HepG2 (cell line): ENCODE measurements around the gene EPHB4. TPM values are rescaled to one million over a fixed set of nuclear protein-coding genes. Genes with fewer than 3 reads are reported as not detected.
A peak's percentile ranks its signal among the peaks of the same experiment; 100 is the strongest.

Experiments used
- ARID4A ChIP-seq: sonication (generic); formaldehyde crosslinking; IDR thresholded peaks from 2 replicates; pipeline ENCODE4 v1.5.0; 2020; ENCODE audit warnings: mild to moderate bottlenecking, missing genetic modification reagents, borderline replicate concordance
- CCAR2 ChIP-seq: fragments of 200-400 bp; formaldehyde crosslinking; optimal IDR thresholded peaks from 2 replicates; pipeline ENCODE3; 2018; ENCODE audit warnings: low read depth, mild to moderate bottlenecking, low read length, moderate library complexity
- MXD4 ChIP-seq: IDR thresholded peaks from 2 replicates; pipeline ENCODE4 v1.6.1; 2016; ENCODE audit warnings: mild to moderate bottlenecking, missing biosample characterization, missing genetic modification reagents
- NFKBIZ ChIP-seq: IDR thresholded peaks from 2 replicates; pipeline ENCODE4 v1.6.1; 2018; ENCODE audit warnings: missing genetic modification reagents, missing compliant biosample characterization
- RBFOX2 ChIP-seq: fragments of 200-400 bp; formaldehyde crosslinking; IDR thresholded peaks from 2 replicates; pipeline ENCODE4 v1.6.1; 2017; ENCODE audit warnings: low read depth, mild to moderate bottlenecking, low read length
- SAFB2 ChIP-seq: sonication (generic); formaldehyde crosslinking; IDR thresholded peaks from 2 replicates; pipeline ENCODE4 v1.5.1; 2020; ENCODE audit warnings: missing genetic modification reagents, low read depth, mild to moderate bottlenecking, borderline replicate concordance
- SIN3A ChIP-seq: IDR thresholded peaks from 2 replicates; pipeline ENCODE4 v1.6.1; 2011; ENCODE audit warnings: low read depth, mild to moderate bottlenecking, control low read depth, low read length, borderline replicate concordance
- ZNF260 ChIP-seq: sonication (generic); formaldehyde crosslinking; IDR thresholded peaks from 2 replicates; pipeline ENCODE4 v1.4.0; 2020; ENCODE audit warnings: missing genetic modification reagents, low read depth, mild to moderate bottlenecking, borderline replicate concordance
- ZNF280B ChIP-seq: sonication (generic); formaldehyde crosslinking; IDR thresholded peaks from 2 replicates; pipeline ENCODE4 v1.5.0; 2020; ENCODE audit warnings: missing genetic modification reagents, mild to moderate bottlenecking, borderline replicate concordance
- polyA plus RNA-seq, 8 experiments: library from polyadenylated mRNA; depleted of rRNA in 3 of 8; stranded (reverse) in 7 of 8; unstranded in 1 of 8; fragments of >200 nt; fragmentation: Illumina TruSeq in 4 of 8; extraction: Trizol in 4 of 8; gene quantifications; 2 replicates each; pipeline versions ENCODE4 v1.2.1 to v1.2.3, GENCODE V29; 2011 to 2016; ENCODE audit warnings: low read depth in 4 of 8, missing spikeins in 1 of 8, mixed read lengths in 1 of 8; ENCODE audit not compliant: insufficient read depth in 1 of 8
- total RNA-seq, 5 experiments: library from RNA; depleted of rRNA; stranded (reverse); fragments of >200 nt; fragmentation: Illumina TruSeq; extraction: Trizol; gene quantifications; 2 replicates each; pipeline ENCODE4 v1.2.3, GENCODE V29; 2016; ENCODE audit warnings: low read depth in 1 of 5
- TF ChIP-seq, protein P1 (sequence below): IDR thresholded peaks from 2 replicates; pipeline ENCODE4 v1.6.1; 2016; ENCODE audit warnings: missing biosample characterization, missing genetic modification reagents, low read depth
- TF ChIP-seq, protein P2 (sequence below): IDR thresholded peaks from 2 replicates; pipeline ENCODE4 v1.6.1; 2016
- TF ChIP-seq, protein P3 (sequence below): sonication (generic); formaldehyde crosslinking; IDR thresholded peaks from 2 replicates; pipeline ENCODE4 v1.4.0; 2020; ENCODE audit warnings: missing genetic modification reagents
- TF ChIP-seq, protein P4 (sequence below): sonication (generic); formaldehyde crosslinking; IDR thresholded peaks from 2 replicates; pipeline ENCODE4 v1.4.0; 2020; ENCODE audit warnings: missing genetic modification reagents

Gene EPHB4
- total and polyA plus RNA-seq, 2 of the 13 experiments (the other 11 are each of a cell fraction or from before 2014, with no cell fraction given): 61.4 to 69.6 TPM

GRCh38 chr7:100801833-100802568 is 25.3 kb downstream of the EPHB4 start (continued):
- TF ChIP-seq, protein P1, sequence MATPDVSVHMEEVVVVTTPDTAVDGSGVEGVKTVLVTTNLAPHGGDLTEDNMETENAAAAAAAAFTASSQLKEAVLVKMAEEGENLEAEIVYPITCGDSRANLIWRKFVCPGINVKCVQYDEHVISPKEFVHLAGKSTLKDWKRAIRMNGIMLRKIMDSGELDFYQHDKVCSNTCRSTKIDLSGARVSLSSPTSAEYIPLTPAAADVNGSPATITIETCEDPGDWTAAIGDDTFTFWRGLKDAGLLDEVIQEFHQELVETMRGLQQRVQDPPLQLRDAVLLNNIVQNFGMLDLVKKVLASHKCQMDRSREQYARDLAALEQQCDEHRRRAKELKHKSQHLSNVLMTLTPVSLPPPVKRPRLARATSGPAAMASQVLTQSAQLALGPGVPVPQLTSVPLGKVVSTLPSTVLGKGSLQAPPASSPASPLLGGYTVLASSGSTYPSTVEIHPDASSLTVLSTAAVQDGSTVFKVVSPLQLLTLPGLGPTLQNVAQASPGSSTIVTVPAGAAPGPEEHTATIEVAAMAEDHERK: no peak
- TF ChIP-seq MXD4 (CRISPR knock-in tag) (0 out of 2 replicates have a peak, but pooled peaks have one; percentile 29), CCAR2 (no peak), NFKBIZ (CRISPR knock-in tag) (0 out of 2 replicates have a peak, but pooled peaks have one; percentile 41), ZNF260 (no peak), RBFOX2 (peak; percentile 60), SAFB2 (CRISPR knock-in tag) (no peak), ARID4A (CRISPR knock-in tag) (peak; percentile 51; the same call in 1 of the 2 replicates), ZNF280B (CRISPR knock-in tag) (no peak), SIN3A (peak; percentile 65; the same call in 1 of the 2 replicates)
- TF ChIP-seq, protein P2, sequence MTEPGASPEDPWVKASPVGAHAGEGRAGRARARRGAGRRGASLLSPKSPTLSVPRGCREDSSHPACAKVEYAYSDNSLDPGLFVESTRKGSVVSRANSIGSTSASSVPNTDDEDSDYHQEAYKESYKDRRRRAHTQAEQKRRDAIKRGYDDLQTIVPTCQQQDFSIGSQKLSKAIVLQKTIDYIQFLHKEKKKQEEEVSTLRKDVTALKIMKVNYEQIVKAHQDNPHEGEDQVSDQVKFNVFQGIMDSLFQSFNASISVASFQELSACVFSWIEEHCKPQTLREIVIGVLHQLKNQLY (CRISPR knock-in tag): no peak; the same call in 1 of the 2 replicates
- TF ChIP-seq, protein P3, sequence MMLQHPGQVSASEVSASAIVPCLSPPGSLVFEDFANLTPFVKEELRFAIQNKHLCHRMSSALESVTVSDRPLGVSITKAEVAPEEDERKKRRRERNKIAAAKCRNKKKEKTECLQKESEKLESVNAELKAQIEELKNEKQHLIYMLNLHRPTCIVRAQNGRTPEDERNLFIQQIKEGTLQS (CRISPR knock-in tag): peak; percentile 56; the same call in 1 of the 2 replicates
- TF ChIP-seq, protein P4, sequence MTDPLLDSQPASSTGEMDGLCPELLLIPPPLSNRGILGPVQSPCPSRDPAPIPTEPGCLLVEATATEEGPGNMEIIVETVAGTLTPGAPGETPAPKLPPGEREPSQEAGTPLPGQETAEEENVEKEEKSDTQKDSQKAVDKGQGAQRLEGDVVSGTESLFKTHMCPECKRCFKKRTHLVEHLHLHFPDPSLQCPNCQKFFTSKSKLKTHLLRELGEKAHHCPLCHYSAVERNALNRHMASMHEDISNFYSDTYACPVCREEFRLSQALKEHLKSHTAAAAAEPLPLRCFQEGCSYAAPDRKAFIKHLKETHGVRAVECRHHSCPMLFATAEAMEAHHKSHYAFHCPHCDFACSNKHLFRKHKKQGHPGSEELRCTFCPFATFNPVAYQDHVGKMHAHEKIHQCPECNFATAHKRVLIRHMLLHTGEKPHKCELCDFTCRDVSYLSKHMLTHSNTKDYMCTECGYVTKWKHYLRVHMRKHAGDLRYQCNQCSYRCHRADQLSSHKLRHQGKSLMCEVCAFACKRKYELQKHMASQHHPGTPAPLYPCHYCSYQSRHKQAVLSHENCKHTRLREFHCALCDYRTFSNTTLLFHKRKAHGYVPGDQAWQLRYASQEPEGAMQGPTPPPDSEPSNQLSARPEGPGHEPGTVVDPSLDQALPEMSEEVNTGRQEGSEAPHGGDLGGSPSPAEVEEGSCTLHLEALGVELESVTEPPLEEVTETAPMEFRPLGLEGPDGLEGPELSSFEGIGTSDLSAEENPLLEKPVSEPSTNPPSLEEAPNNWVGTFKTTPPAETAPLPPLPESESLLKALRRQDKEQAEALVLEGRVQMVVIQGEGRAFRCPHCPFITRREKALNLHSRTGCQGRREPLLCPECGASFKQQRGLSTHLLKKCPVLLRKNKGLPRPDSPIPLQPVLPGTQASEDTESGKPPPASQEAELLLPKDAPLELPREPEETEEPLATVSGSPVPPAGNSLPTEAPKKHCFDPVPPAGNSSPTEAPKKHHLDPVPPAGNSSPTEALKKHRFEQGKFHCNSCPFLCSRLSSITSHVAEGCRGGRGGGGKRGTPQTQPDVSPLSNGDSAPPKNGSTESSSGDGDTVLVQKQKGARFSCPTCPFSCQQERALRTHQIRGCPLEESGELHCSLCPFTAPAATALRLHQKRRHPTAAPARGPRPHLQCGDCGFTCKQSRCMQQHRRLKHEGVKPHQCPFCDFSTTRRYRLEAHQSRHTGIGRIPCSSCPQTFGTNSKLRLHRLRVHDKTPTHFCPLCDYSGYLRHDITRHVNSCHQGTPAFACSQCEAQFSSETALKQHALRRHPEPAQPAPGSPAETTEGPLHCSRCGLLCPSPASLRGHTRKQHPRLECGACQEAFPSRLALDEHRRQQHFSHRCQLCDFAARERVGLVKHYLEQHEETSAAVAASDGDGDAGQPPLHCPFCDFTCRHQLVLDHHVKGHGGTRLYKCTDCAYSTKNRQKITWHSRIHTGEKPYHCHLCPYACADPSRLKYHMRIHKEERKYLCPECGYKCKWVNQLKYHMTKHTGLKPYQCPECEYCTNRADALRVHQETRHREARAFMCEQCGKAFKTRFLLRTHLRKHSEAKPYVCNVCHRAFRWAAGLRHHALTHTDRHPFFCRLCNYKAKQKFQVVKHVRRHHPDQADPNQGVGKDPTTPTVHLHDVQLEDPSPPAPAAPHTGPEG (CRISPR knock-in tag): 0 out of 2 replicates have a peak, but pooled peaks have one; percentile 10
